HL-60/S4 (cell line): Measurements from ENCODE around the gene CEMIP.

Experiments
- in situ Hi-C: fragments of 300-500 bp; cut with MboI; formaldehyde crosslinking; loops from 2 replicates; pipeline ENCODE4 v1.14.3; 2022; ENCODE audit warnings: low sequenced_read_pairs

CEMIP gene, protein sequence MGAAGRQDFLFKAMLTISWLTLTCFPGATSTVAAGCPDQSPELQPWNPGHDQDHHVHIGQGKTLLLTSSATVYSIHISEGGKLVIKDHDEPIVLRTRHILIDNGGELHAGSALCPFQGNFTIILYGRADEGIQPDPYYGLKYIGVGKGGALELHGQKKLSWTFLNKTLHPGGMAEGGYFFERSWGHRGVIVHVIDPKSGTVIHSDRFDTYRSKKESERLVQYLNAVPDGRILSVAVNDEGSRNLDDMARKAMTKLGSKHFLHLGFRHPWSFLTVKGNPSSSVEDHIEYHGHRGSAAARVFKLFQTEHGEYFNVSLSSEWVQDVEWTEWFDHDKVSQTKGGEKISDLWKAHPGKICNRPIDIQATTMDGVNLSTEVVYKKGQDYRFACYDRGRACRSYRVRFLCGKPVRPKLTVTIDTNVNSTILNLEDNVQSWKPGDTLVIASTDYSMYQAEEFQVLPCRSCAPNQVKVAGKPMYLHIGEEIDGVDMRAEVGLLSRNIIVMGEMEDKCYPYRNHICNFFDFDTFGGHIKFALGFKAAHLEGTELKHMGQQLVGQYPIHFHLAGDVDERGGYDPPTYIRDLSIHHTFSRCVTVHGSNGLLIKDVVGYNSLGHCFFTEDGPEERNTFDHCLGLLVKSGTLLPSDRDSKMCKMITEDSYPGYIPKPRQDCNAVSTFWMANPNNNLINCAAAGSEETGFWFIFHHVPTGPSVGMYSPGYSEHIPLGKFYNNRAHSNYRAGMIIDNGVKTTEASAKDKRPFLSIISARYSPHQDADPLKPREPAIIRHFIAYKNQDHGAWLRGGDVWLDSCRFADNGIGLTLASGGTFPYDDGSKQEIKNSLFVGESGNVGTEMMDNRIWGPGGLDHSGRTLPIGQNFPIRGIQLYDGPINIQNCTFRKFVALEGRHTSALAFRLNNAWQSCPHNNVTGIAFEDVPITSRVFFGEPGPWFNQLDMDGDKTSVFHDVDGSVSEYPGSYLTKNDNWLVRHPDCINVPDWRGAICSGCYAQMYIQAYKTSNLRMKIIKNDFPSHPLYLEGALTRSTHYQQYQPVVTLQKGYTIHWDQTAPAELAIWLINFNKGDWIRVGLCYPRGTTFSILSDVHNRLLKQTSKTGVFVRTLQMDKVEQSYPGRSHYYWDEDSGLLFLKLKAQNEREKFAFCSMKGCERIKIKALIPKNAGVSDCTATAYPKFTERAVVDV (N-terminal part only)

DNA sequence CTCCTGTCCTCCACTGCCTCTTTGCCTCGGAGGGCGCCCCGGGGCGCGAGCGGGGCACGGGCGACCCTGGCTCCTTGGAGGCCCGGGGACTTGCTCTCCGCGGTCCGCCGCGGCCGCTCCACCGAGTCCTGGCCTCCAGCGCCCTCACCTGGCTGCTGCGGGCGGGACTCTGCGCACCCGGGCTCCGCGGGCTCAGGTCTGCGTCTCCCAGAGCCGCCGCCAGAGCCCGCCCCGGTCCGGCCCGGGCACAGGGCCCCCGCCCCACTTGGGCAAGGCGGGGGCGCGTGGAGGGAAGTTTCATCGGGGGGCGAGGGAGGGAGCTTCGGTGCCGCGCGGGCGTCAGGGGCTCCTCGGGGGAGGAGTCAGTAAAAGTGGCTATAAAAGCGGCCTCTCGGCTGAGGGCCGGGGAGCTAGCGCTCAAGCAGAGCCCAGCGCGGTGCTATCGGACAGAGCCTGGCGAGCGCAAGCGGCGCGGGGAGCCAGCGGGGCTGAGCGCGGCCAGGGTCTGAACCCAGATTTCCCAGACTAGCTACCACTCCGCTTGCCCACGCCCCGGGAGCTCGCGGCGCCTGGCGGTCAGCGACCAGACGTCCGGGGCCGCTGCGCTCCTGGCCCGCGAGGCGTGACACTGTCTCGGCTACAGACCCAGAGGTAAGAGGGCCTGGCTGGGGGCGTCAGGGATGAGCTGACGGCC lies at the start of gene CEMIP:
Gene CEMIP, plus strand, starts transcription at position 407 of the 694 bp plus-strand sequence. CDS start 94,510 bp downstream, outside the sequence.
- in situ Hi-C loops, result no loop called here

DNA sequence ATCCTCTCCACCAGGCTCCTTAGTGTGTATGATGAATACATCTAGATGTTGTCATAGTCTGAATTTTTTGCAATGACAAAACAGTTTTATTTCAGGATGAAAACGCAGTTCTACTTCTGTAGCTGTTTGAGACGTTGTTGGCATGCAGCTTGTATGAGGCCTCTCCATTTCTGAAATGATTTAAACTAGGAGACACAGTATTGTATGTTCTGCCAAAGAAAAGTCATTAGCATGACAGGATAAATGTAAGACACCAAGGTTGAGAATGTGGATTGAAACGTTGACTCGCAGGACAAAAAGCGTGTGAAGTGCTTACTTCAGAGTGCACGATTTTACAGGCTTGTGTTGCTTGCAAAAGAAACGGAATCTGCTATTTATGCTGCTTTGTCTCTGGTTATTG lies 48.8 kb upstream of the CEMIP start:
- in situ Hi-C loops, result no loop called here

DNA sequence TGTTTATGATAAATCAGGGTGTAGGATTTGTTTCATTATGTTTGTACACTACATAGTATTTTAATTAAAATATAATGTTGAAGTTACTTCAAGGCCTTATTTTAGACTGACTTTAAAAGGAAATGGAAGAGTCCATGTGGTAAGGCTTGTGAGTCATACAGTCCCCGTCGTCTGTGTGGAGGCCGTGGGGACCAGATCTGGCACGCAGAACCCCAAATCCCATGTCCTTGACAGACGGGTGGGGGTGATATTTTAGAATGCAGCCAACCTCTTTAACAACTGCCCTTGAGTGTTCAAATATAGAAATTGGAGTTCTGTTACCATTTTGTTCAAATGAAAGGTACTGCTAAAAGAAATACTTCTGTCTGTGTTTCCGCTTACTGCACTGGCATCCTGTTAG lies 48.2 kb upstream of the CEMIP start:
- in situ Hi-C loops, result no loop called here

DNA sequence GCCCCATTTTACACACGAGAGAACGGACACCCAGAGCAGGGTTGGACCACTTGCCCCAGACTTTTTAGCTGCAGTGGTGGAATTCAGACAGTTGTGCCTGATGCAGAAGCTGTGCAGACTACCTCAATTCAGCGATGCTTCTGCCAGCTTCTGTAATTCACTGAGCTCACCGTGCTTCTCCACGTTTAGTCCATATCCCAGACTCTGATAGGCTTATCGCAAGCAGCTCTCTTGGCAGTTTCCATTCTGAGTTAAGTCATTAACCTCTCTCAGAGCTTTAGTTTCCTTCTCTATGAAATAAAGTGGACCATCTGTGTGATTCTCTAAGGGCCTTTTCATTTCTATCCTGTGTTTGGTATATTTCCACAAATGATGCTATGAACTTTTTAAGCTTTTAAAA lies 47.0 kb upstream of the CEMIP start:
- in situ Hi-C loops, result no loop called here

DNA sequence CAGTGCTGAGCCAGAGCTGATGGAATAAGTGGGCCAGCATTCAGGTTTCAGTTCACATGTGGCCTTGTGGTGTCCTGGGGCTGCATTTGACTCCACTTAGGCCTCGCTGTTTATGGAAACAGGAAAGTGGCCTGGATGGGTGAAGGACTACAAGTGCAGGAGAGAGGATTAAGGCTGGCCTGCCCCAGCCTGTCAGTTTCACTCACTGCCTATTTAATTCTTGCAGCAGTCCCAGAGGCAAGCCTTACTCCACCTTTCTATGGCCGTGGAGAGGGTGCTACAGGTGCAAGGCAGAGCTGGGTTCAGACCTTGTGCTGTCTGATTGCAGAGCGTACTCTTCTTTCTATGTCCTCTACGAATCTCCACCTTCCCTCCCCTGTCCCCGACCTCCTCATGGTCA lies 46.4 kb upstream of the CEMIP start:
- in situ Hi-C loops, result no loop called here

DNA sequence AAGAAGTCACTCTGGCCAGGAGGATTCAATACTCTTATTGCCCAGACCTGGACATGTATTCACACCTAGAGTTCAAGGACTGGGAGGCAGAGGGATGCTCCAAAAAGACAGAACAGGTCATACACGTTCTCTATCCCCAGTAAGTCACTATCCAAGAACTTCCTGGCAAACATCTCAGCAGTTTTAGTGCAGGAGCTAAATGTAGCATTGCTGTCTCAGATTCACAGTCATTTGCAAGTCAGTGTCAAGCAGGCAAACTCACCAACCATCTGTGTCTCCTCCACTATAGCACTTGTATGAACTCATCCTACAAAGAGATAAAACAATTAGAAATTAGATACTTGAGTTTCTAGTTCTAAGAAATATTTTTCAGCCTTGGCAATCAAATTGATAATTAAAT lies 45.7 kb upstream of the CEMIP start:
- in situ Hi-C loops, result no loop called here

DNA sequence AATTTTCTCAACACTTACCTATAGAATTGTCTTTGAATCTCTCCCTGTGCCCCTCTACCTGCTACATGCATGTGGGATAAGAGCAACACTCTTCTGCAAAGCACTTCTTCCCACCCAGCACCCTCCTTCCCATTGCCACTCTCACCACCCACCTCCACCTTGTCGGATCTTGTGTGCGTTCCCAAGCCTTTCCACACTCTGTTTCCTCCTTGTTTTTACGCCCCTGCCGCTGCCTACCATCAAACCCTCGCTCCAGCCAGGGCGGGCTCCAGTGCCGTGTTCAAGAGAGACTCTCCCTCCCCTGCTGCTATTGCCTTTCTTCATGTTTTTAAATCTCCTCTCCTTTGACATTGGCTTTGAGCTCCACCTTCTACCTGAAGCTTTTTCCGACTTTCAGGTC lies 43.8 kb upstream of the CEMIP start:
- in situ Hi-C loops, result no loop called here

DNA sequence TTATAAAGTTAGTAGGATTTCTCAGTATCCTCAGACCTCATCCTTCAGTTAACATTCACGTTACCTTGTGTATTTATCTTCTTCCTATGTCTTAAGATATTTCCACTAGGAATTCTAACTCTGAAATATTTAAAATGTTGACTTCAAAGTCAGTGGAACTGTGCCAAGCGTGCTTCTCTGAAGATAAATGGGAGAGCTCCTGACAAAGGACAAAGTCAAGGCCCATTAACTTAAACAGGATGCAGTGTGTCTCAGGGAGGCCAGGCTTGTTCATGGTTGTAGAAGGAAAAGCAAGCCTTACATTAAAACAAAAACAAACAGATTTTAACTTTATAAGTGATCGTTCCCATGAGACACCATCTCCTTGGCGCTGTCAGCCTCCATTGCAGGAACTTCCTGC lies 42.6 kb upstream of the CEMIP start:
- in situ Hi-C loops, result no loop called here

DNA sequence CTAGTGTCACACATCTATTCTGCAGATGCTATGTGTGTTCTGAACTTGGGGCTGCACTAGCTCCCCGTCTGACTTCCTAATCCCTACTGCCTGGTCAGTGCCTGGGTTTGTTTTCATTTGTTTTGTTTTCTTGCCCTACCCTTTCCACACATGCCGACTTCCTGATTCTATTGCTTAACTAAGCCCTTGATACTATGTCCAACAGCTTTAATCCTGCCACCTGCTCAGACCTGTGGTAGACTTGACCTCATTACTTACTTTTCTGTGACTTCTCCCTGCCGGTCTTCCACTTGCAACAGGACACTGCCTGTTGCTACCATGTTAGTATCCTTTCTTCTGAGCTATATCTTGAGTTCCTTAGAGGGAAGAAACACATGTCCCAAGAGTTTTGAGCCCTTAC lies 39.3 kb upstream of the CEMIP start:
- in situ Hi-C loops, result no loop called here

DNA sequence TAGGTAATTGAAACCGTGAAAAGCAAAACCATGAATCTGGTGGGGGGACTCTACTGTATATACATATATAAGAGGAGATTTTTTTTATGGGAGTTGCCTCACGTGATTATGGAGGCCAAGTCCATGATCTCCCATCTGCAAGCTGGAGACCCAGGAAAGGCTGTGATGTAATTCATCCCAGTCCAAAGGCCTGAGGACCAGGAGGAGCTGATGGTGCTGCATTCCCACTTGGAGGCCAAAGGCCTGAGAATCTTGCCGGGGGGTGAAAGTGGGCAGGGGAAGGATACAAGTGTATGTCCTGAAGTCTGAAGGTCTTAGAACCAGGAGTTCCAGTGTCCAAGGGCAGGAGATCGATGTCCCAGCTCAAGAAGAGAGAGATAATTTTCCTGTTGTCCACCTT lies 37.1 kb upstream of the CEMIP start:
- in situ Hi-C loops, result no loop called here

DNA sequence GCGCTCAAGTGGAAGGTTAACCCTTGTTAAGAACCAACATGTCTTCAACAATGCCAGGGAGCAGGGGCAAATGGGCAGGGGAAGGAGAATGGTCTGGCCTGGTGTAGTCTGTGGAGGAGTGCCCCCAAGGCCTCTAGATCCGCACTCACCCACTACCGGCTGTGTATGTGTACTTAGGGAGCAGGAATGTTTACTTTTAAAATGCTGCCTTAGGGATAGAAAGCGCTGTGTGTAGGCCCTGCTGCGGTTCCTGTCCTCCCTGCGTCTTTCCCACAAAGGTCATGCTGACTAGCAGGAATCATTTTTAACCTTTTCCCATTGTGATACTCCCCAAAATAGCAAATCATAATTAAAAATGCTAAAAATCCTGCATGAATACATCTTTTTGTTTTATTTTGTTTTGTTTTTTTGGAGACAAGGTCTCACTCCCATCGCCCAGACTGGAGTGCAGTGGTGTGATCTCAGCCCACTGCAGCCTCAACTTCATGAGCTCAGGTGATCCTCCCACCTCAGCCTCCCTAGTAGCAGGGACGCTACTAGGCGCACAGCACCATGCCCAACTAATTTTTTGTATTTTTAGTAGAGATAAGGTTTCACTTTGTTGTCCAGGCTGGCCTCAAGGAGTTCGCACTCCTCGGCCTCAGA lies 35.9 kb upstream of the CEMIP start:
- in situ Hi-C loops, result no loop called here

DNA sequence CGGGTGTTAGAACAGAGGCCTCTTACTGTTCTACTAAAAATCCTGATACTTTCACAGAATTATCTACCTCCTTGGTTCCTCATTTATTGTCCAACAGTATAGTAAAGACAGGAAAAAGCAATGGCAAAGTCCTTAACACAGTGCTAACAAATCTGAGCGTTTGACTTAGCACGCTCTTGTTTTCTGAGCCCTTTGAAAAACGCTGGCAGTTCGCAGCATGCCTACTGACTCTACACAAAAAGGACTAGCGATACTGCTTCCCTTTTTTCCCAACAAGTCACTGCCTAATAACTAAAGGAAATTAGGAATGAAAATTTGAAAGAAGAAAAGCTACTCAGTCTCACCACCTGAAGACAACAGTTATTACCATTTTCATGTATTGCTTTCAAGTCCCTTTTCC lies 34.8 kb upstream of the CEMIP start:
- in situ Hi-C loops, result no loop called here

DNA sequence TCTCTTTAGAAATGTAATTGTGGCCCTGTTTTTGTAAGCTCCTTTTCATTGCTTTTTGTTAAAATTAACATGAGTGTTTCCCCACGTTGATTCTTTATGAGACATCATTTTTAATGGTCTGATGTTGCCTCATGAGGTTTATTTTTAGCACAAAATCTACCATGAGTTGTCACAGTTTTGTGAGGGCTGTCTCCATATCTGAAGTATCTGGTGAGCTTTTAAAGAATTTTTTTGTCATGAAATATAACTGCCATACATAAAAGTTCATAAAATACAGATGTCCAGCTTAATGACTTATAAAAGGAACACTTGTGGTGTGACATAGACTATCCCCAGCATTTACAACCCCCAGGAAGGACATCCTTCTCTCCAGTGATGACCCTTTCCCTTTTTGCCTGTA lies 34.3 kb upstream of the CEMIP start:
- in situ Hi-C loops, result no loop called here

DNA sequence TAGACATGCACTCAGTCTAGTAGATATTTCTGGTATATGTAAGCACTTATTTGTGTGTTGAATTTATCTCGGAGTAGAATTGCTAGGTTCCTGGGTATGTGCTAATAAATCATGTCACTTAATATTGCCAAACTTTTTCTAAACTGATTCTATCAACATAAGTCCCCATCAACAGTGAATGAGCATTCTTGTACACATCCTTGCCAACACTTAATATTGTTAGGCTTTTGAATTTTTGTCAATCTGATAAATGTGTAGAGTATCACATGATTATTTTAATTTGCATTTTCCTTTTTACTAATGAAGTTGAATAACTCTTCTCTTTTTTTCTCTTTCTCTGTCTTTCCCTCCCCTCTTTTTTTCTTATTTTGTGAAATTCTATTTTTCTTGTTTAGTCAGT lies 33.3 kb upstream of the CEMIP start:
- in situ Hi-C loops, result no loop called here

DNA sequence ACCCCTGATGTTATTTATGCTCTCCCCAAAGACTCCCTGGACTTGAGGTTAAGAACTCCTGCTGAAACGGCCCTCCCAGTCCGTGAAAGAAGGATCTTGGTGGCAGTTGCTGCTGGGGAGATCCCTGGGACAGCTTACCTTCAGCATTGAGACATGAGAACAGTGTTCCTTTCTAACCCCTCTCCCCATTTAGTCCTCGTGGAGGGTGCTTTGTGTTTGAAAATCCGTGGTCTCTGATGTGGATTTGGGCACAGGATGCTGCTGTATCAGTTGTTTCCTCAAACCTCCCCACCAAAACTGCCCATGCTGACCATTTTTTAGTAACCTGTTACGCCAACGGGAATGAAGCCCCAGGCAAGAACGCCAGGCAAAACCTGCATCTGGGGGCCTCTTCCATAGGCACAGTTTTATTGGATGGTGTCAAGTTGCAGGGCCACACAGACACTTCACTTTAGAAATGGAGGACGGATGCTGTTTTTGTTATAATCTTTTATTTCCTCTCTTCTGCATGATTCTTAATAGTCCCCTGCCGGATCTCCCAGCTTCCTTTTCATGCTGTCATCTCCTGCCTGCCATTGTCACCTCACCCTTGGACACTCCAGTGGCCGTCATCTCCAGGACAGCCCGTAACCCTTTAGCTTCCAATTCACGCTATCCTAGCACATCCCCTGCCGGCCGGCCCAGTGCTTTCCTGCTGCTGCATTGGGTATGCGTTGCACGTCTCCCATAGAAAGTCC lies 31.7 kb upstream of the CEMIP start:
- in situ Hi-C loops, result no loop called here

DNA sequence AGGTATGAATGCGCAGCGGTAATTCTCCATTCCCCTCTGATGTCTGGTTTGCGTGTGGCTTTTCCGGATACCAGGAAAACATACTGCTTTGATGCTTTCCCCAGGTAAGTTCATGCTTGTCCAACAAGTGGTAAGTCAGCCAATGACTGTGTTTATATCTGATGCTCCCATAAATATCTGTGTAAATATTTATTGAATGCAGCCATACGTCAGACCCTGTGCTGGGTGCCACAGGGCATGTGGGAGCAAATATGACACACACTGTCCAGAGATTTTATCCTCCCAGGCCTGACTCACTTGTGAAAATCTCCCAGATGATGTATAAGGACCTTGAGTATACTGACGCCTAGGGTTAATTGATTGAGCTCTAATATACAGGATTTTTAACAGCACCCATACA lies 29.6 kb upstream of the CEMIP start:
- in situ Hi-C loops, result no loop called here

DNA sequence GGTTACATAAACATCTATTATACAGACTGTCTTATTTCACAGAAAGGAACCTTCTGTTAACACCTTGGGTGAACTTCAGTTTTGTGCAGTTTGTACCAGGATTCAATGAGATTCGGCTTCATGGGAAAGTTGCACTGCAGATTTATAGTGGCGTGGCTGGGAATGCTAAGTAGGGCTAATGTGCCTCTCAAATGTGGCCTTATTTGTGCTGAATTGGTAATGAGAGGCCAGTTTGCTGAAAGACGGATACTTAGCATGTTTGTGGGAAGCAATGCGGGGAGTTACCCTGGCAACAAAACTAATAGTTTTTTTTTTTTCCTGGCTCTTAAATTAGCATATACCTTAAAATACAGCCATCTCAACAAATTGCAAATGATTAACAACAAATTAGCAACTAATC lies 28.6 kb upstream of the CEMIP start:
- in situ Hi-C loops, result loop anchor here (25.0 kb wide), 1 partner anchor 288 kb away; no protein-coding TSS in a partner anchor

DNA sequence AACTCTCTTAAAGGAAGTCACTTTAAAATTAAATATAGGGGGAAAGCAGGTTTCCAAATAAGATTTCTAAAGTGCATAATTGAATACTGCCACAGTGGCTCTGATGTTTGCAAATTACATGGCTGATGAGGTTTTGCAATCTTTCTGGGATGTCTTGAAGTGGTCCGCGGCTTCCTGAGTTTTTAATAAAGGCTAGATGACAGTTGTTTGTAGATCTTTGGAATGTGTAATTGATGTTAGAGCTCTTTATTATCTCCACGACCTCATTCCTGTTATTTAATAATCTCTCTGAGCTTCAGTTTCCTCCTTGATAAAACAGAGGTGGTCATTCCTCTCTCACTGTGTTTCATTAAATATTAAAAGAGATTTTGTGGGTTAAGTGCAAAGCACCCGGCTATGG lies 27.0 kb upstream of the CEMIP start:
- in situ Hi-C loops, result loop anchor here (25.0 kb wide), 1 partner anchor 290 kb away; no protein-coding TSS in a partner anchor

DNA sequence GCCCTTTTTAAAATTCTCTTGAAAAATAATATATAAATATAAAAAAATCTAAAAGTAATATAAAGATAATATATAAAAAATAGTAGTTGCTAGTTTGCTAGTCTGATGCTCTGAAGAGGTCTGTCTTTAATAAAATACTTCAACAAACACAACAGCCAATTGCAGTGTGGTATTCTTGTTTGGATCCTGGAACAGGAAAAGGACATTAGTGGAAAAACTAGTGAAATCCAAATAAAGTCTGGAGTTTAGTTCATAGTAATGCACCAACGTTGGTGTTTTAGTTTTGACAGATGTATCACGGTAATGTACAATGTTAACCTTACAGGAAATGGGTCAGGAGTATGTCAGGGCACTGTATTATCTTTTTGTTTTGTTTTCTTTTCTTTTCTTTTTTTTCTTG lies 26.0 kb upstream of the CEMIP start:
- in situ Hi-C loops, result loop anchor here (25.0 kb wide), 1 partner anchor 291 kb away; no protein-coding TSS in a partner anchor
